Kidney capillary endothelial cell (primary cell): Measurements from ENCODE around the gene FHOD3.
A peak's percentile ranks its signal among the peaks of the same experiment; 100 is the strongest.

Experiments used
- DNase-seq: peaks from one replicate; pipeline ENCODE4 v3.0.0-alpha.2; 2018; ENCODE audit warnings: low spot score

The FHOD3 gene

GRCh38 chr18:36411745-36412168 is 114.2 kb downstream of the FHOD3 start:
- peak; percentile 8 for DNase-seq

- DNase-seq, result no peak
Measured at GRCh38 chr18:36412778-36413177, 115.3 kb downstream of the FHOD3 start.

- no peak for DNase-seq
Measured at GRCh38 chr18:36415171-36415570, 117.7 kb downstream of the FHOD3 start.

GRCh38 chr18:36415625-36416024 is 118.1 kb downstream of the FHOD3 start:
- DNase-seq, result no peak

- DNase-seq, result no peak
Measured at GRCh38 chr18:36419188-36419899, 121.8 kb downstream of the FHOD3 start.

- DNase-seq, result no peak
Measured at GRCh38 chr18:36419900-36420531, 122.5 kb downstream of the FHOD3 start.

GRCh38 chr18:36420826-36421225 is 123.3 kb downstream of the FHOD3 start:
- no peak for DNase-seq

- DNase-seq, result no peak
Measured at GRCh38 chr18:36424741-36425142, 127.2 kb downstream of the FHOD3 start.

GRCh38 chr18:36427369-36427768 is 129.9 kb downstream of the FHOD3 start:
- DNase-seq, result no peak

- DNase-seq, result no peak
Measured at GRCh38 chr18:36427831-36428230, 130.3 kb downstream of the FHOD3 start.

GRCh38 chr18:36428431-36429029 is 131.0 kb downstream of the FHOD3 start:
- DNase-seq, result no peak

- DNase-seq, result no peak
Measured at GRCh38 chr18:36432880-36433555, 135.5 kb downstream of the FHOD3 start.

- no peak for DNase-seq
Measured at GRCh38 chr18:36436387-36436786, 138.9 kb downstream of the FHOD3 start.

- no peak for DNase-seq
Measured at GRCh38 chr18:36440614-36441013, 143.1 kb downstream of the FHOD3 start.

GRCh38 chr18:36441426-36442240 is 144.1 kb downstream of the FHOD3 start:
- DNase-seq, result peak; percentile 20

- no peak for DNase-seq
Measured at GRCh38 chr18:36442717-36443116, 145.2 kb downstream of the FHOD3 start.

- no peak for DNase-seq
Measured at GRCh38 chr18:36446059-36446458, 148.5 kb downstream of the FHOD3 start.

GRCh38 chr18:36448384-36449290 is 151.1 kb downstream of the FHOD3 start:
- DNase-seq, result no peak

- DNase-seq, result no peak
Measured at GRCh38 chr18:36449451-36449850, 151.9 kb downstream of the FHOD3 start.

GRCh38 chr18:36450264-36450663 is 152.8 kb downstream of the FHOD3 start:
- DNase-seq, result no peak
